ENCODE data around the gene NR2E1. TPM values are rescaled to one million over a fixed set of nuclear protein-coding genes. Genes with fewer than 3 reads are reported as not detected.

The NR2E1 gene
- total and polyA plus RNA-seq, 2 experiments from 2014 or later: not detected

DNA sequence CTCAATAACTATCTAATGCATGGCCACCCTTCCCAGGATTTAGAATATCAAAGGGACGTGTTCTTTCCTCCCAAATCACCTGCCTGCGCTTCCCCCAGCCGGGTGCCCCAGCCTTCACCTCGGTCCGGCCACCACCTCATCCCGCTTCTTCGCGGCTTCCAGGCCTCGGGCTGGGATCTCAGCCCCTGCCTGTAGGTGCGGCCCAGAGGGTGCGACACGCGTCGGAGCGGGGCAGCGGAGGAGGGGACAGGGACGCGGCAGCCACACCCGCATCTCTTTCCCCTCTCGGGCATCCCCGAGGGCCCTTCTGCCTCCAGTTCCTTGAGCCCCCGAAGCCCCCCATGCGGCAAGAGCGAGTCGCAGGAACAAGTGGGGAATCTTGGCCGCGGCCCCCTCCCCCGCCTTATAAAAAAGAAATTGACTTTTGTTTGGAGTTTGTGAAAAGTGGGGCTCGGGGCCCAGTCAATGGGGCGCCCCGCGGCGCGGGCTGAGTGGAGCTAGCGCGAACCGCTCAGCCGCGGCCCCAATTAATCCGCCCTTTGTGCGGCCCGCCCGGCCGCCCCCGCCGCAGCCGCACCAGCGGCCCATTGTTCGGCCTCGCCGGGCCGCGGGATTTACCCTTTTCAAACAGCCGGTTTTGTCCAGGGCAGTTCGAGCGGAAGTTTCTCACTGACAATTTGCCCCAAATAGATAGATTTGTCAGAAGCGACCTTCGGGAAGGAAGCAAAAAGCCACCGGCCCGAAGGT, 8.4 kb upstream of the NR2E1 start:
- H2AFZ ChIP-seq: no peak overlapping the region
- H3K36me3 ChIP-seq (ENCODE audit: insufficient read depth): no peaks in the 10 kb centered on the region
- H3K4me1 ChIP-seq (ENCODE audit: insufficient read depth): peaks cover 35% of the 10 kb centered on the region
- peak overlapping the region; percentile 76 for H3K4me2 ChIP-seq
- no peak overlapping the region for H3K27ac Mint-ChIP-seq
- H3K27me3 Mint-ChIP-seq (ENCODE audit: insufficient read depth, low read depth, poor library complexity): peaks cover 86% of the 10 kb centered on the region
- H3F3A ChIP-seq (replicated peaks; ENCODE audit: low read depth): peaks cover 47% of the 10 kb centered on the region
- DNase-seq (ENCODE audit: low spot score) (peak; percentile 70), ATAC-seq (peak; percentile 78)
- peaks cover 28% of the 10 kb centered on the region for H4K20me1 ChIP-seq (replicated peaks; ENCODE audit: insufficient read depth)
- peak overlapping the region; percentile 46 for H3K4me3 ChIP-seq
- peaks cover 4% of the 10 kb centered on the region; the same call in 2 of the 3 replicates for H3K9me3 Mint-ChIP-seq
- H3K9me2 ChIP-seq (ENCODE audit: insufficient read depth): no peaks in the 10 kb centered on the region
- no peak overlapping the region for H3K27ac ChIP-seq (ENCODE audit: low read depth)
- peaks cover 26% of the 10 kb centered on the region for H3K4me1 Mint-ChIP-seq
- peaks cover 99% of the 10 kb centered on the region for H3K27me3 ChIP-seq (ENCODE audit: insufficient read depth)
- TF ChIP-seq, protein P1, sequence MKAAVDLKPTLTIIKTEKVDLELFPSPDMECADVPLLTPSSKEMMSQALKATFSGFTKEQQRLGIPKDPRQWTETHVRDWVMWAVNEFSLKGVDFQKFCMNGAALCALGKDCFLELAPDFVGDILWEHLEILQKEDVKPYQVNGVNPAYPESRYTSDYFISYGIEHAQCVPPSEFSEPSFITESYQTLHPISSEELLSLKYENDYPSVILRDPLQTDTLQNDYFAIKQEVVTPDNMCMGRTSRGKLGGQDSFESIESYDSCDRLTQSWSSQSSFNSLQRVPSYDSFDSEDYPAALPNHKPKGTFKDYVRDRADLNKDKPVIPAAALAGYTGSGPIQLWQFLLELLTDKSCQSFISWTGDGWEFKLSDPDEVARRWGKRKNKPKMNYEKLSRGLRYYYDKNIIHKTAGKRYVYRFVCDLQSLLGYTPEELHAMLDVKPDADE (IDR thresholded peaks at IDR 0.05): no peak
- TF ChIP-seq NANOG (IDR thresholded peaks at IDR 0.05; ENCODE audit: borderline replicate concordance): no peak
- no peak for TF ChIP-seq JUNB (IDR thresholded peaks at IDR 0.05; ENCODE audit: unreplicated experiment)
- no peak for TF ChIP-seq POLR2AphosphoS5 (IDR thresholded peaks at IDR 0.05; ENCODE audit: low read depth)
- no peak for TF ChIP-seq STAT1 (IDR thresholded peaks at IDR 0.05; ENCODE audit: unreplicated experiment)
- TF ChIP-seq, protein P2, sequence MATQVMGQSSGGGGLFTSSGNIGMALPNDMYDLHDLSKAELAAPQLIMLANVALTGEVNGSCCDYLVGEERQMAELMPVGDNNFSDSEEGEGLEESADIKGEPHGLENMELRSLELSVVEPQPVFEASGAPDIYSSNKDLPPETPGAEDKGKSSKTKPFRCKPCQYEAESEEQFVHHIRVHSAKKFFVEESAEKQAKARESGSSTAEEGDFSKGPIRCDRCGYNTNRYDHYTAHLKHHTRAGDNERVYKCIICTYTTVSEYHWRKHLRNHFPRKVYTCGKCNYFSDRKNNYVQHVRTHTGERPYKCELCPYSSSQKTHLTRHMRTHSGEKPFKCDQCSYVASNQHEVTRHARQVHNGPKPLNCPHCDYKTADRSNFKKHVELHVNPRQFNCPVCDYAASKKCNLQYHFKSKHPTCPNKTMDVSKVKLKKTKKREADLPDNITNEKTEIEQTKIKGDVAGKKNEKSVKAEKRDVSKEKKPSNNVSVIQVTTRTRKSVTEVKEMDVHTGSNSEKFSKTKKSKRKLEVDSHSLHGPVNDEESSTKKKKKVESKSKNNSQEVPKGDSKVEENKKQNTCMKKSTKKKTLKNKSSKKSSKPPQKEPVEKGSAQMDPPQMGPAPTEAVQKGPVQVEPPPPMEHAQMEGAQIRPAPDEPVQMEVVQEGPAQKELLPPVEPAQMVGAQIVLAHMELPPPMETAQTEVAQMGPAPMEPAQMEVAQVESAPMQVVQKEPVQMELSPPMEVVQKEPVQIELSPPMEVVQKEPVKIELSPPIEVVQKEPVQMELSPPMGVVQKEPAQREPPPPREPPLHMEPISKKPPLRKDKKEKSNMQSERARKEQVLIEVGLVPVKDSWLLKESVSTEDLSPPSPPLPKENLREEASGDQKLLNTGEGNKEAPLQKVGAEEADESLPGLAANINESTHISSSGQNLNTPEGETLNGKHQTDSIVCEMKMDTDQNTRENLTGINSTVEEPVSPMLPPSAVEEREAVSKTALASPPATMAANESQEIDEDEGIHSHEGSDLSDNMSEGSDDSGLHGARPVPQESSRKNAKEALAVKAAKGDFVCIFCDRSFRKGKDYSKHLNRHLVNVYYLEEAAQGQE (IDR thresholded peaks at IDR 0.05; ENCODE audit: unreplicated experiment): no peak
- TF ChIP-seq, protein P3, sequence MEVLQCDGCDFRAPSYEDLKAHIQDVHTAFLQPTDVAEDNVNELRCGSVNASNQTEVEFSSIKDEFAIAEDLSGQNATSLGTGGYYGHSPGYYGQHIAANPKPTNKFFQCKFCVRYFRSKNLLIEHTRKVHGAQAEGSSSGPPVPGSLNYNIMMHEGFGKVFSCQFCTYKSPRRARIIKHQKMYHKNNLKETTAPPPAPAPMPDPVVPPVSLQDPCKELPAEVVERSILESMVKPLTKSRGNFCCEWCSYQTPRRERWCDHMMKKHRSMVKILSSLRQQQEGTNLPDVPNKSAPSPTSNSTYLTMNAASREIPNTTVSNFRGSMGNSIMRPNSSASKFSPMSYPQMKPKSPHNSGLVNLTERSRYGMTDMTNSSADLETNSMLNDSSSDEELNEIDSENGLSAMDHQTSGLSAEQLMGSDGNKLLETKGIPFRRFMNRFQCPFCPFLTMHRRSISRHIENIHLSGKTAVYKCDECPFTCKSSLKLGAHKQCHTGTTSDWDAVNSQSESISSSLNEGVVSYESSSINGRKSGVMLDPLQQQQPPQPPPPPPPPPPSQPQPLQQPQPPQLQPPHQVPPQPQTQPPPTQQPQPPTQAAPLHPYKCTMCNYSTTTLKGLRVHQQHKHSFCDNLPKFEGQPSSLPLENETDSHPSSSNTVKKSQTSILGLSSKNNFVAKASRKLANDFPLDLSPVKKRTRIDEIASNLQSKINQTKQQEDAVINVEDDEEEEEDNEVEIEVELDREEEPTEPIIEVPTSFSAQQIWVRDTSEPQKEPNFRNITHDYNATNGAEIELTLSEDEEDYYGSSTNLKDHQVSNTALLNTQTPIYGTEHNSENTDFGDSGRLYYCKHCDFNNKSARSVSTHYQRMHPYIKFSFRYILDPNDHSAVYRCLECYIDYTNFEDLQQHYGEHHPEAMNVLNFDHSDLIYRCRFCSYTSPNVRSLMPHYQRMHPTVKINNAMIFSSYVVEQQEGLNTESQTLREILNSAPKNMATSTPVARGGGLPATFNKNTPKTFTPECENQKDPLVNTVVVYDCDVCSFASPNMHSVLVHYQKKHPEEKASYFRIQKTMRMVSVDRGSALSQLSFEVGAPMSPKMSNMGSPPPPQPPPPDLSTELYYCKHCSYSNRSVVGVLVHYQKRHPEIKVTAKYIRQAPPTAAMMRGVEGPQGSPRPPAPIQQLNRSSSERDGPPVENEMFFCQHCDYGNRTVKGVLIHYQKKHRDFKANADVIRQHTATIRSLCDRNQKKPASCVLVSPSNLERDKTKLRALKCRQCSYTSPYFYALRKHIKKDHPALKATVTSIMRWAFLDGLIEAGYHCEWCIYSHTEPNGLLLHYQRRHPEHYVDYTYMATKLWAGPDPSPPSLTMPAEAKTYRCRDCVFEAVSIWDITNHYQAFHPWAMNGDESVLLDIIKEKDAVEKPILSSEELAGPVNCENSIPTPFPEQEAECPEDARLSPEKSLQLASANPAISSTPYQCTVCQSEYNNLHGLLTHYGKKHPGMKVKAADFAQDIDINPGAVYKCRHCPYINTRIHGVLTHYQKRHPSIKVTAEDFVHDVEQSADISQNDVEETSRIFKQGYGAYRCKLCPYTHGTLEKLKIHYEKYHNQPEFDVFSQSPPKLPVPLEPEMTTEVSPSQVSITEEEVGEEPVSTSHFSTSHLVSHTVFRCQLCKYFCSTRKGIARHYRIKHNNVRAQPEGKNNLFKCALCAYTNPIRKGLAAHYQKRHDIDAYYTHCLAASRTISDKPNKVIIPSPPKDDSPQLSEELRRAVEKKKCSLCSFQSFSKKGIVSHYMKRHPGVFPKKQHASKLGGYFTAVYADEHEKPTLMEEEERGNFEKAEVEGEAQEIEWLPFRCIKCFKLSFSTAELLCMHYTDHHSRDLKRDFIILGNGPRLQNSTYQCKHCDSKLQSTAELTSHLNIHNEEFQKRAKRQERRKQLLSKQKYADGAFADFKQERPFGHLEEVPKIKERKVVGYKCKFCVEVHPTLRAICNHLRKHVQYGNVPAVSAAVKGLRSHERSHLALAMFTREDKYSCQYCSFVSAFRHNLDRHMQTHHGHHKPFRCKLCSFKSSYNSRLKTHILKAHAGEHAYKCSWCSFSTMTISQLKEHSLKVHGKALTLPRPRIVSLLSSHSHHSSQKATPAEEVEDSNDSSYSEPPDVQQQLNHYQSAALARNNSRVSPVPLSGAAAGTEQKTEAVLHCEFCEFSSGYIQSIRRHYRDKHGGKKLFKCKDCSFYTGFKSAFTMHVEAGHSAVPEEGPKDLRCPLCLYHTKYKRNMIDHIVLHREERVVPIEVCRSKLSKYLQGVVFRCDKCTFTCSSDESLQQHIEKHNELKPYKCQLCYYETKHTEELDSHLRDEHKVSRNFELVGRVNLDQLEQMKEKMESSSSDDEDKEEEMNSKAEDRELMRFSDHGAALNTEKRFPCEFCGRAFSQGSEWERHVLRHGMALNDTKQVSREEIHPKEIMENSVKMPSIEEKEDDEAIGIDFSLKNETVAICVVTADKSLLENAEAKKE (CRISPR knock-in tag; IDR thresholded peaks at IDR 0.05): no peak
- TF ChIP-seq EZH2phosphoT487 (IDR thresholded peaks at IDR 0.05; ENCODE audit: unreplicated experiment): peak; percentile 75
- TF ChIP-seq ZNF331 (CRISPR knock-in tag; IDR thresholded peaks at IDR 0.05; ENCODE audit: low read depth): no peak
- TF ChIP-seq, protein P4, sequence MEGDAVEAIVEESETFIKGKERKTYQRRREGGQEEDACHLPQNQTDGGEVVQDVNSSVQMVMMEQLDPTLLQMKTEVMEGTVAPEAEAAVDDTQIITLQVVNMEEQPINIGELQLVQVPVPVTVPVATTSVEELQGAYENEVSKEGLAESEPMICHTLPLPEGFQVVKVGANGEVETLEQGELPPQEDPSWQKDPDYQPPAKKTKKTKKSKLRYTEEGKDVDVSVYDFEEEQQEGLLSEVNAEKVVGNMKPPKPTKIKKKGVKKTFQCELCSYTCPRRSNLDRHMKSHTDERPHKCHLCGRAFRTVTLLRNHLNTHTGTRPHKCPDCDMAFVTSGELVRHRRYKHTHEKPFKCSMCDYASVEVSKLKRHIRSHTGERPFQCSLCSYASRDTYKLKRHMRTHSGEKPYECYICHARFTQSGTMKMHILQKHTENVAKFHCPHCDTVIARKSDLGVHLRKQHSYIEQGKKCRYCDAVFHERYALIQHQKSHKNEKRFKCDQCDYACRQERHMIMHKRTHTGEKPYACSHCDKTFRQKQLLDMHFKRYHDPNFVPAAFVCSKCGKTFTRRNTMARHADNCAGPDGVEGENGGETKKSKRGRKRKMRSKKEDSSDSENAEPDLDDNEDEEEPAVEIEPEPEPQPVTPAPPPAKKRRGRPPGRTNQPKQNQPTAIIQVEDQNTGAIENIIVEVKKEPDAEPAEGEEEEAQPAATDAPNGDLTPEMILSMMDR (conservative IDR thresholded peaks at IDR 0.05; ENCODE audit: low read depth in 2 of 2): no peak
- TF ChIP-seq EZH2 (IDR thresholded peaks at IDR 0.05; ENCODE audit: low read depth, unreplicated experiment): peak; percentile 94
- no peak for TF ChIP-seq CREB1 (CRISPR knock-in tag; IDR thresholded peaks at IDR 0.05; ENCODE audit: low read depth)
- no peak for TF ChIP-seq ZNF114 (CRISPR knock-in tag; IDR thresholded peaks at IDR 0.05)
- H3K36me3 Mint-ChIP-seq (ENCODE audit: low read depth): no peaks in the 10 kb centered on the region
- H3K79me2 ChIP-seq (replicated peaks; ENCODE audit: insufficient read depth): no peaks in the 10 kb centered on the region
- H3K4me3 Mint-ChIP-seq: peak overlapping the region; percentile 48
